Left forelimb (tissue), 1 donor: Measurements from ENCODE around the gene MYH13.
A peak's percentile ranks its signal among the peaks of the same experiment; 100 is the strongest.

Experiments used
- DNase-seq: peaks from one replicate; pipeline ENCODE4 v3.0.0-alpha.2; 2018; ENCODE audit warnings: low spot score

MYH13 gene

GRCh38 chr17:10344816-10345215 lies 28.0 kb downstream of the MYH13 start:
- DNase-seq = no peak

- DNase-seq = no peak
These were observed 33.8 kb downstream of the MYH13 start for GRCh38 chr17:10339051-10339450.

- no peak for DNase-seq
These were observed 34.8 kb downstream of the MYH13 start for GRCh38 chr17:10337976-10338375.

- DNase-seq = no peak
These were observed 35.7 kb downstream of the MYH13 start for GRCh38 chr17:10337136-10337535.

- no peak for DNase-seq
These were observed 36.4 kb downstream of the MYH13 start for GRCh38 chr17:10336393-10336792.

- no peak for DNase-seq
These were observed 40.3 kb downstream of the MYH13 start for GRCh38 chr17:10332515-10332914.

- DNase-seq = no peak
These were observed 43.6 kb downstream of the MYH13 start for GRCh38 chr17:10328971-10329923.

- DNase-seq = no peak
These were observed 44.6 kb downstream of the MYH13 start for GRCh38 chr17:10328206-10328605.

GRCh38 chr17:10327640-10328039 lies 45.2 kb downstream of the MYH13 start:
- peak; percentile 83 for DNase-seq

GRCh38 chr17:10325031-10325695 lies 47.6 kb downstream of the MYH13 start:
- no peak for DNase-seq

GRCh38 chr17:10323812-10324610 lies 48.8 kb downstream of the MYH13 start:
- DNase-seq = no peak

- DNase-seq = no peak
These were observed 54.3 kb downstream of the MYH13 start for GRCh38 chr17:10318535-10318934.

- DNase-seq = no peak
These were observed 55.3 kb downstream of the MYH13 start for GRCh38 chr17:10317543-10317834.

GRCh38 chr17:10316801-10317542 lies 55.8 kb downstream of the MYH13 start:
- peak; percentile 74 for DNase-seq

GRCh38 chr17:10314329-10314728 lies 58.5 kb downstream of the MYH13 start:
- no peak for DNase-seq

- no peak for DNase-seq
These were observed 59.7 kb downstream of the MYH13 start for GRCh38 chr17:10313037-10313672.

- no peak for DNase-seq
These were observed 61.7 kb downstream of the MYH13 start for GRCh38 chr17:10311131-10311530.

GRCh38 chr17:10309003-10309974 lies 63.5 kb downstream of the MYH13 start:
- no peak for DNase-seq

- no peak for DNase-seq
These were observed 66.2 kb downstream of the MYH13 start for GRCh38 chr17:10306585-10306984.

- no peak for DNase-seq
These were observed 67.4 kb downstream of the MYH13 start for GRCh38 chr17:10305398-10305797.
